Vagina (tissue), 2 donors: ENCODE measurements around the gene PPP2R2C.

Source experiments
- CTCF ChIP-seq, 3 experiments: fragments of 450-650 bp in 2 of 3; fragments of 200-600 bp in 1 of 3; sonication (generic) in 1 of 3; IDR thresholded peaks; one replicate each; pipeline ENCODE4 v1.5.1; 2017 to 2019; ENCODE audit warnings: antibody characterized with exemption in 3 of 3, mild to moderate bottlenecking in 2 of 3, moderate library complexity in 2 of 3
- POLR2A ChIP-seq, 2 donors: fragments of 450-650 bp; IDR thresholded peaks; one replicate each; pipeline ENCODE4 v1.6.1; 2017; ENCODE audit warnings: antibody characterized with exemption in 2 of 2, mild to moderate bottlenecking in 2 of 2, moderate library complexity in 2 of 2
- POLR2AphosphoS5 ChIP-seq, 2 donors: sonication (generic); formaldehyde crosslinking; IDR thresholded peaks; one replicate each; pipeline ENCODE4 v1.9.0; 2017; ENCODE audit warnings: antibody characterized with exemption in 2 of 2, mild to moderate bottlenecking in 2 of 2, low read depth in 1 of 2; ENCODE audit not compliant: insufficient read depth in 1 of 2

GRCh38 chr4:6475492-6476020 is 3.1 kb upstream of the PPP2R2C start:
- TF ChIP-seq POLR2A (IDR thresholded peaks at IDR 0.05) (no peak), POLR2AphosphoS5 (IDR thresholded peaks at IDR 0.05; ENCODE audit: insufficient read depth in 1 of 2, low read depth in 1 of 2) (no peak), CTCF (IDR thresholded peaks at IDR 0.05) (no peak)
